Measurements from ENCODE around the gene PICK1.

The PICK1 gene

GRCh38 chr22:38120359-38121110, 63.3 kb downstream of the PICK1 start:
- no peak for DNase-seq

- no peak for DNase-seq
These were observed 65.4 kb downstream of the PICK1 start for GRCh38 chr22:38122616-38123015.

- no peak for DNase-seq
These were observed 67.2 kb downstream of the PICK1 start for GRCh38 chr22:38124236-38124974.

- DNase-seq, result no peak
These were observed 67.9 kb downstream of the PICK1 start for GRCh38 chr22:38125038-38125610.
